H9 (cell line): ENCODE measurements around the gene HECTD2. TPM values are rescaled to one million over a fixed set of nuclear protein-coding genes. Genes with fewer than 3 reads are reported as not detected.

ENCODE experiments used
- DNase-seq: peaks from one replicate; pipeline ENCODE4 v3.0.0-alpha.2; 2017
- H2AFZ ChIP-seq: one replicate; pipeline ENCODE4 v1.6.1; 2013; ENCODE audit warnings: mild to moderate bottlenecking, low read length, control low read depth, moderate library complexity
- H2AK5ac ChIP-seq: 2 replicates; pipeline ENCODE4 v1.6.1; 2013; ENCODE audit warnings: low read length, control low read depth, mixed read lengths; ENCODE audit not compliant: insufficient read length
- H2BK120ac ChIP-seq: one replicate; pipeline ENCODE4 v1.6.1; 2013; ENCODE audit warnings: low read depth, mild to moderate bottlenecking, low read length, control low read depth, inconsistent platforms; ENCODE audit not compliant: poor library complexity, severe bottlenecking
- H2BK12ac ChIP-seq: 2 replicates; pipeline ENCODE4 v1.6.1; 2013; ENCODE audit warnings: low read length, control low read depth, mixed read lengths, low read depth; ENCODE audit not compliant: insufficient read length
- H2BK15ac ChIP-seq: 2 replicates; pipeline ENCODE4 v1.6.1; 2013; ENCODE audit warnings: low read depth, low read length, control low read depth
- H2BK20ac ChIP-seq: one replicate; pipeline ENCODE4 v1.6.1; 2013; ENCODE audit warnings: low read depth, mild to moderate bottlenecking, low read length, control low read depth, inconsistent platforms; ENCODE audit not compliant: poor library complexity, severe bottlenecking
- H2BK5ac ChIP-seq: 2 replicates; pipeline ENCODE4 v1.6.1; 2013; ENCODE audit warnings: low read length, control low read depth, mixed read lengths; ENCODE audit not compliant: insufficient read length
- H3K14ac ChIP-seq: 2 replicates; pipeline ENCODE4 v1.6.1; 2013; ENCODE audit warnings: low read length, control low read depth; ENCODE audit not compliant: insufficient read depth
- H3K18ac ChIP-seq: 2 replicates; pipeline ENCODE4 v1.6.1; 2013; ENCODE audit warnings: low read depth, mild to moderate bottlenecking, mixed read lengths, low read length, control low read depth; ENCODE audit not compliant: insufficient read length
- H3K23ac ChIP-seq: 2 replicates; pipeline ENCODE4 v1.6.1; 2013; ENCODE audit warnings: low read length, control low read depth, mixed read lengths, low read depth; ENCODE audit not compliant: insufficient read length
- H3K23me2 ChIP-seq: 2 replicates; pipeline ENCODE4 v1.6.1; 2013; ENCODE audit warnings: low read depth, mild to moderate bottlenecking, mixed read lengths, low read length, control low read depth; ENCODE audit not compliant: insufficient read length, poor library complexity, severe bottlenecking
- H3K27ac ChIP-seq: 2 replicates; pipeline ENCODE4 v1.5.1; 2013; ENCODE audit warnings: low read length, control low read depth, mixed read lengths, low read depth; ENCODE audit not compliant: insufficient read length
- H3K27me3 ChIP-seq: 2 replicates; pipeline ENCODE4 v1.6.1; 2013; ENCODE audit warnings: low read length, control low read depth, inconsistent platforms; ENCODE audit not compliant: insufficient read depth
- H3K4ac ChIP-seq: 2 replicates; pipeline ENCODE4 v1.6.1; 2013; ENCODE audit warnings: low read depth, mild to moderate bottlenecking, control low read depth, inconsistent platforms, low read length, moderate library complexity
- H3K4me1 ChIP-seq: 2 replicates; pipeline ENCODE4 v1.6.1; 2013; ENCODE audit warnings: low read length, control low read depth, inconsistent platforms; ENCODE audit not compliant: insufficient read depth
- H3K4me2 ChIP-seq: 2 replicates; pipeline ENCODE4 v1.6.1; 2013; ENCODE audit warnings: low read length, control low read depth, mixed read lengths; ENCODE audit not compliant: insufficient read length, insufficient read depth
- H3K56ac ChIP-seq: 2 replicates; pipeline ENCODE4 v1.6.1; 2013; ENCODE audit warnings: low read depth, mild to moderate bottlenecking, mixed read lengths, low read length, control low read depth; ENCODE audit not compliant: insufficient read length
- H3K79me1 ChIP-seq: 2 replicates; pipeline ENCODE4 v1.6.1; 2013; ENCODE audit warnings: low read depth, mild to moderate bottlenecking, moderate library complexity, low read length, control low read depth, inconsistent platforms; ENCODE audit not compliant: insufficient read depth, poor library complexity, severe bottlenecking
- H3K79me2 ChIP-seq: 2 replicates; pipeline ENCODE4 v1.6.1; 2013; ENCODE audit warnings: low read length, control low read depth, inconsistent platforms; ENCODE audit not compliant: insufficient read depth
- H3K9ac ChIP-seq: 2 replicates; pipeline ENCODE4 v1.6.1; 2013; ENCODE audit warnings: low read length, control low read depth, mixed read lengths; ENCODE audit not compliant: insufficient read length; ENCODE audit errors: extremely low read depth
- H3K9me3 ChIP-seq: one replicate; pipeline ENCODE4 v1.6.1; 2013; ENCODE audit warnings: low read depth, low read length, inconsistent platforms; ENCODE audit not compliant: control insufficient read depth
- H3T11ph ChIP-seq: one replicate; pipeline ENCODE4 v1.6.1; 2013; ENCODE audit warnings: mild to moderate bottlenecking, low read length, control low read depth, inconsistent platforms
- H4K20me1 ChIP-seq: one replicate; pipeline ENCODE4 v1.6.1; 2013; ENCODE audit not compliant: control insufficient read depth, insufficient read length, insufficient read depth
- H4K5ac ChIP-seq: 2 replicates; pipeline ENCODE4 v1.6.1; 2013; ENCODE audit warnings: low read depth, mild to moderate bottlenecking, mixed read lengths, low read length, control low read depth; ENCODE audit not compliant: insufficient read length
- H4K8ac ChIP-seq: replicated peaks from 2 replicates; pipeline ENCODE4 v1.6.1; 2013; ENCODE audit warnings: low read length, control low read depth, mixed read lengths, low read depth; ENCODE audit not compliant: insufficient read length
- H4K91ac ChIP-seq: 2 replicates; pipeline ENCODE4 v1.6.1; 2013; ENCODE audit warnings: low read depth, mild to moderate bottlenecking, moderate library complexity, mixed read lengths, low read length, control low read depth; ENCODE audit not compliant: insufficient read length
- H3K27ac Mint-ChIP-seq, 3 experiments: 2 replicates in 2 of 3; 3 replicates in 1 of 3; pipeline ENCODE4 v1.8.0; 2020 to 2021; ENCODE audit warnings: mixed read lengths in 3 of 3, mild to moderate bottlenecking in 1 of 3, moderate library complexity in 1 of 3
- H3K27me3 Mint-ChIP-seq: 2 replicates; pipeline ENCODE4 v1.8.0; 2021; ENCODE audit warnings: low read depth, mild to moderate bottlenecking, moderate library complexity, mixed read lengths
- H3K36me3 Mint-ChIP-seq, 3 experiments: 2 replicates in 2 of 3; 3 replicates in 1 of 3; pipeline ENCODE4 v1.8.0; 2020 to 2021; ENCODE audit warnings: low read depth in 3 of 3, mixed read lengths in 3 of 3; ENCODE audit not compliant: insufficient read depth in 1 of 3
- H3K4me1 Mint-ChIP-seq, 2 experiments: 2 replicates each; pipeline ENCODE4 v1.8.0; 2020; ENCODE audit warnings: mixed read lengths in 2 of 2
- H3K4me3 Mint-ChIP-seq, 2 experiments: 2 replicates in 1 of 2; 3 replicates in 1 of 2; pipeline ENCODE4 v1.8.0; 2020 to 2021; ENCODE audit warnings: mild to moderate bottlenecking in 2 of 2, mixed read lengths in 2 of 2, moderate library complexity in 1 of 2
- H3K9me3 Mint-ChIP-seq, 2 experiments: 2 replicates in 1 of 2; 3 replicates in 1 of 2; pipeline ENCODE4 v1.8.0; 2020; ENCODE audit warnings: mild to moderate bottlenecking in 2 of 2, mixed read lengths in 2 of 2, moderate library complexity in 1 of 2
- WGBS: extraction: QIAGEN DNeasy Blood & Tissue Kit; methylation state at CpG from one replicate; pipeline ENCODE4 v1.1.7; 2013; ENCODE audit warnings: missing lambda C conversion rate, low lambda C conversion rate, mixed read lengths; ENCODE audit not compliant: insufficient read length; ENCODE audit errors: extremely low coverage; 5-methylcytosine and 5-hydroxymethylcytosine counted together
- total RNA-seq: library from RNA; stranded (reverse); gene quantifications from 2 replicates; pipeline ENCODE4 v1.2.1, GENCODE V29; 2021
- TF ChIP-seq, protein P1 (sequence below): fragments of 200-600 bp; sonication (generic); conservative IDR thresholded peaks from 3 replicates; pipeline ENCODE4 v1.8.0; 2021; ENCODE audit warnings: antibody characterized with exemption, mild to moderate bottlenecking

HECTD2 gene
- total RNA-seq, 1 experiment from 2014 or later: 13.4 TPM

DNA sequence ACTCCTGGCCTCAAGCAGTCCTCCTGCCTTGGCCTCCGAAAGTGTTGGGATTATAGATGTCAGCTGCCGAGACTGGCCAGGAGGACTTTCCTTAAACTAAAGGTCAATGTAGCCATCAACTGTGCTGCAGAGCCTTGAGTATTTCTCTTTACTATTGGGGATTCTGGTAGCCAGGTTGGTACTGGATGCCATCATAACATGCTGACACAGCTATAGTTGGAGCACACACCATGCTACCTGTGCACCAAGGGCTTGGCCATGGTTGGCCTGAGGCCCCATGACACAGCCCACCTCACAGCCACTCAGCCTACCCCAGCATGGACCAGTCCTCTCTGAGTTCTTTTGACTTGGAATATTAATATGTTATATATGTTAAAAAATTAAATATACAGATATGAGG, 54.4 kb downstream of the HECTD2 start:
- Histone ChIP-seq H3K9ac (no peak overlapping the region), H3K27ac (no peak overlapping the region), H3K23ac (no peak overlapping the region), H2AK5ac (no peak overlapping the region), H2BK15ac (no peak overlapping the region), H3K56ac (no peak overlapping the region), H4K5ac (no peak overlapping the region), H3K4ac (no peak overlapping the region), H3K18ac (no peak overlapping the region), H2BK20ac (no peak overlapping the region), H3K4me1 (no peaks in the 10 kb centered on the region), H2AFZ (no peak overlapping the region), H4K8ac (no peak overlapping the region), H3K23me2 (no peaks in the 10 kb centered on the region), H2BK5ac (no peak overlapping the region), H3K79me2 (no peaks in the 10 kb centered on the region), H3K79me1 (no peaks in the 10 kb centered on the region), H4K91ac (no peak overlapping the region), H3K14ac (no peak overlapping the region), H3K9me3 (no peaks in the 10 kb centered on the region), H3K4me2 (no peak overlapping the region), H2BK12ac (no peak overlapping the region), H4K20me1 (no peaks in the 10 kb centered on the region), H2BK120ac (no peak overlapping the region), H3T11ph (no peak overlapping the region), H3K27me3 (no peaks in the 10 kb centered on the region)
- Mint-ChIP-seq H3K27ac (no peak overlapping the region), H3K27me3 (0 out of 2 replicates have a peak, but pooled peaks cover 1% of the 10 kb centered on the region), H3K9me3 (peaks cover 25 to 28% of the 10 kb centered on the region in 2 experiments), H3K4me3 (no peak overlapping the region), H3K4me1 (no peaks in the 10 kb centered on the region), H3K36me3 (peaks cover 35 to 60% (median 53%) of the 10 kb centered on the region in 3 experiments)
- no CpG with 5 or more reads among the region's 2 CpGs for whole genome bisulfite sequencing
- no peak for DNase-seq
- TF ChIP-seq, protein P1, sequence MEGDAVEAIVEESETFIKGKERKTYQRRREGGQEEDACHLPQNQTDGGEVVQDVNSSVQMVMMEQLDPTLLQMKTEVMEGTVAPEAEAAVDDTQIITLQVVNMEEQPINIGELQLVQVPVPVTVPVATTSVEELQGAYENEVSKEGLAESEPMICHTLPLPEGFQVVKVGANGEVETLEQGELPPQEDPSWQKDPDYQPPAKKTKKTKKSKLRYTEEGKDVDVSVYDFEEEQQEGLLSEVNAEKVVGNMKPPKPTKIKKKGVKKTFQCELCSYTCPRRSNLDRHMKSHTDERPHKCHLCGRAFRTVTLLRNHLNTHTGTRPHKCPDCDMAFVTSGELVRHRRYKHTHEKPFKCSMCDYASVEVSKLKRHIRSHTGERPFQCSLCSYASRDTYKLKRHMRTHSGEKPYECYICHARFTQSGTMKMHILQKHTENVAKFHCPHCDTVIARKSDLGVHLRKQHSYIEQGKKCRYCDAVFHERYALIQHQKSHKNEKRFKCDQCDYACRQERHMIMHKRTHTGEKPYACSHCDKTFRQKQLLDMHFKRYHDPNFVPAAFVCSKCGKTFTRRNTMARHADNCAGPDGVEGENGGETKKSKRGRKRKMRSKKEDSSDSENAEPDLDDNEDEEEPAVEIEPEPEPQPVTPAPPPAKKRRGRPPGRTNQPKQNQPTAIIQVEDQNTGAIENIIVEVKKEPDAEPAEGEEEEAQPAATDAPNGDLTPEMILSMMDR: no peak
